Esophagus muscularis mucosa (tissue), 4 donors: ENCODE measurements around the gene P2RY6. TPM values are rescaled to one million over a fixed set of nuclear protein-coding genes. Genes with fewer than 3 reads are reported as not detected.

ENCODE experiments used
- DNase-seq: peaks from one replicate; pipeline ENCODE4 v3.0.0-alpha.2; 2017; ENCODE audit errors: extremely low spot score
- H3K27ac ChIP-seq, 4 donors: fragments of 200-600 bp; sonication (generic); replicated peaks in 1 of 4; 1 replicate in 3 of 4; 2 replicates in 1 of 4; pipeline ENCODE4 v1.5.1; 2016 to 2019; ENCODE audit warnings: mild to moderate bottlenecking in 1 of 4
- H3K27me3 ChIP-seq, 4 donors: fragments of 200-600 bp; sonication (generic); one replicate each; pipeline versions ENCODE4 v1.5.1 to v1.6.0; 2016 to 2019
- H3K36me3 ChIP-seq, 4 donors: fragments of 200-600 bp; sonication (generic); one replicate each; pipeline ENCODE4 v1.5.1; 2016 to 2019
- H3K4me1 ChIP-seq, 4 donors: fragments of 200-600 bp; sonication (generic); one replicate each; pipeline ENCODE4 v1.5.1; 2016 to 2019
- H3K4me3 ChIP-seq, 4 donors: fragments of 200-600 bp; sonication (generic); 1 replicate in 2 of 4; 2 replicates in 2 of 4; pipeline ENCODE4 v1.5.1; 2016 to 2019; ENCODE audit warnings: mild to moderate bottlenecking in 4 of 4, moderate library complexity in 1 of 4
- H3K9me3 ChIP-seq, 4 donors: fragments of 200-600 bp; sonication (generic); 1 replicate in 3 of 4; 2 replicates in 1 of 4; pipeline ENCODE4 v1.5.1; 2016 to 2019
- EP300 ChIP-seq: sonication (generic); formaldehyde crosslinking; IDR thresholded peaks from one replicate; pipeline ENCODE4 v1.6.1; 2017; ENCODE audit warnings: antibody characterized with exemption
- POLR2A ChIP-seq: fragments of 450-650 bp; IDR thresholded peaks from one replicate; pipeline ENCODE4 v1.6.1; 2017; ENCODE audit warnings: antibody characterized with exemption, moderate library complexity, mild to moderate bottlenecking, low read depth
- POLR2AphosphoS5 ChIP-seq, 2 donors: sonication (generic); formaldehyde crosslinking; IDR thresholded peaks; one replicate each; pipeline ENCODE4 v1.6.1; 2017; ENCODE audit warnings: antibody characterized with exemption in 2 of 2
- WGBS: methylation state at CpG from one replicate; pipeline ENCODE4 v1.1.5; 2018; 5-methylcytosine and 5-hydroxymethylcytosine counted together
- intact Hi-C: fragments of 100-400 bp; cut with DNase I; formaldehyde crosslinking; loops from one replicate; pipeline ENCODE4 v1.15.1; 2023
- total RNA-seq, 4 donors: library from RNA; depleted of rRNA; stranded (reverse); fragments of >200 nt; gene quantifications; one replicate each; pipeline versions ENCODE4 v1.1.0 to v1.2.1, GENCODE V29; 2016
- TF ChIP-seq, protein P1 (sequence below), 3 experiments: fragments of 200-600 bp in 2 of 3; fragments of 450-650 bp in 1 of 3; sonication (generic) in 2 of 3; IDR thresholded peaks; one replicate each; pipeline ENCODE4 v1.5.1; 2017 to 2019; ENCODE audit warnings: antibody characterized with exemption in 3 of 3, mild to moderate bottlenecking in 2 of 3, moderate library complexity in 1 of 3

The P2RY6 gene
- total RNA-seq, 4 donors from 2014 or later, result 1.6 to 4.8 (median 2.4) TPM

DNA sequence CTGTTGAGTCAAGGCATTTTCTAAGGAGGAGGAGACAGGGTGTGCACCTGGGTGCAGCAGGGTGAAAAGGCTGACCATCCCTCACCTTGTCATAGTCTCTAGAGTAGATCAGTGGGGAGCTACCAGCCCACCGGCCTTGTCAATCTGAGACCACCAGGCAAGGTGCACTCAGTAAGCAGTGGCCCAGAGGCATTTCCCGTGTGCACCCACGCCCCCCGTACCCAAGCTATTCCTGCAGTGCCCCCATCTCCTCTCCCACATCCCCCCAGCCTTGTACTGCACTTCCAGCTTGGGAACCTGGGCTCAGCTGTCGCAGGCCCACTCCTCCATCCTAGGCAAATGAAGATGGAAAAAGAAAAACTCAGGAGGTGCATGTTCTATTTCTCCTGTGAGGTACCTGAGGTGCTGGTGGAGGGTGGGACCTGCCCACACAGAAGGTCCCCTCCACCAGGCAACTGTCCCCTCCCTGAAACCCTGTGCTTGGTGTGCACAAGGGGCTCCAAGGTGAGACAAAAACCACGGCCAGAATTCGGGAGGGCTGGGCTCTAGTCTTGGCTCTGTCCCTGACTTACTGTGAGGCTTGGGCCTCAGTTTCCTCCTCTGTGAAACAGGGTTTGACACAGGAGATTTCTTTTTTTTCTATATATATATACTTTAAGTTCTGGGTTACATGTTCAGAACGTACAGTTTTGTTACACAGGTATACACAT lies 45.7 kb upstream of the P2RY6 start:
- Histone ChIP-seq H3K4me3 (no peak overlapping the region), H3K27ac (no peak overlapping the region), H3K36me3 (no peaks in the 10 kb centered on the region), H3K9me3 (no peaks in the 10 kb centered on the region), H3K4me1 (peaks cover 8 to 15% (median 12%) of the 10 kb centered on the region in 4 donors), H3K27me3 (no peaks in the 10 kb centered on the region)
- 74% methylated on average over 8 of the region's 8 CpGs for WGBS
- TF ChIP-seq POLR2AphosphoS5 (IDR thresholded peaks at IDR 0.05), result no peak
- no peak for TF ChIP-seq EP300
- TF ChIP-seq, protein P1, sequence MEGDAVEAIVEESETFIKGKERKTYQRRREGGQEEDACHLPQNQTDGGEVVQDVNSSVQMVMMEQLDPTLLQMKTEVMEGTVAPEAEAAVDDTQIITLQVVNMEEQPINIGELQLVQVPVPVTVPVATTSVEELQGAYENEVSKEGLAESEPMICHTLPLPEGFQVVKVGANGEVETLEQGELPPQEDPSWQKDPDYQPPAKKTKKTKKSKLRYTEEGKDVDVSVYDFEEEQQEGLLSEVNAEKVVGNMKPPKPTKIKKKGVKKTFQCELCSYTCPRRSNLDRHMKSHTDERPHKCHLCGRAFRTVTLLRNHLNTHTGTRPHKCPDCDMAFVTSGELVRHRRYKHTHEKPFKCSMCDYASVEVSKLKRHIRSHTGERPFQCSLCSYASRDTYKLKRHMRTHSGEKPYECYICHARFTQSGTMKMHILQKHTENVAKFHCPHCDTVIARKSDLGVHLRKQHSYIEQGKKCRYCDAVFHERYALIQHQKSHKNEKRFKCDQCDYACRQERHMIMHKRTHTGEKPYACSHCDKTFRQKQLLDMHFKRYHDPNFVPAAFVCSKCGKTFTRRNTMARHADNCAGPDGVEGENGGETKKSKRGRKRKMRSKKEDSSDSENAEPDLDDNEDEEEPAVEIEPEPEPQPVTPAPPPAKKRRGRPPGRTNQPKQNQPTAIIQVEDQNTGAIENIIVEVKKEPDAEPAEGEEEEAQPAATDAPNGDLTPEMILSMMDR (IDR thresholded peaks at IDR 0.05), result no peak
- no peak for TF ChIP-seq POLR2A
- intact Hi-C loops, result no loop called here
- DNase-seq, result no peak

DNA sequence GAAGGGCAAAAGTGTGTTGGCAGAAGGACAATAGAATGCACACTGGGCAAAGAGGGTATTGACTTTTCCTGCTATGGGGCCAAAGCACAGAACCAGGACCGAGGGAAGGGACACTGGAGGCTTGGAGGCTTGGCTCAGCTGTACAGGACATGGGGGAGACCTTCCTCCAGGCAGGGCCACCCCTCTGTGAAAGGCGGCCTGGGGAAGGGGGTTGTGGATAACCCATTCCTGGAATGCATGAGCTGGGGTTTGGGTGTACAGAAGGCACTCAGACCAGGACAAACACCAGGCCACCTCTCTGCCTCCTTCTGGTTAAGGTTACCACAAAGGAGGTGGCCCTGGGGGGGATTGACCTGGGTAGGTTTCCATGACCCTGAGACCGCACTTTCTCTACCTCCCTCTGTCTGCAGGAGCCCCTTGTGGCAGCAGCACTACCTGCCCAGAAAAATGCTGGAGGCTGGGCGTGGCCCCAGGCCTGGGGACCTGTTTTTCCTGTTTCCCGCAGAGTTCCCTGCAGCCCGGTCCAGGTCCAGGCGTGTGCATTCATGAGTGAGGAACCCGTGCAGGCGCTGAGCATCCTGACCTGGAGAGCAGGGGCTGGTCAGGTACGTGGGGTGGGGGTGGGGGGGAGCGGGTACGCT lies 44.4 kb upstream of the P2RY6 start:
- TF ChIP-seq, protein P1 (IDR thresholded peaks at IDR 0.05), result no peak
- no peak for TF ChIP-seq POLR2A
- TF ChIP-seq EP300, result no peak
- no peak for TF ChIP-seq POLR2AphosphoS5 (IDR thresholded peaks at IDR 0.05)
- Histone ChIP-seq H3K27me3 (no peaks in the 10 kb centered on the region), H3K4me3 (no peak overlapping the region), H3K27ac (no peak overlapping the region), H3K9me3 (no peaks in the 10 kb centered on the region), H3K4me1 (peaks cover 8 to 15% (median 12%) of the 10 kb centered on the region in 4 donors), H3K36me3 (no peaks in the 10 kb centered on the region)
- WGBS, result 91% methylated on average over 2 of the region's 12 CpGs
- no peak for DNase-seq
- intact Hi-C loops, result no loop called here

DNA sequence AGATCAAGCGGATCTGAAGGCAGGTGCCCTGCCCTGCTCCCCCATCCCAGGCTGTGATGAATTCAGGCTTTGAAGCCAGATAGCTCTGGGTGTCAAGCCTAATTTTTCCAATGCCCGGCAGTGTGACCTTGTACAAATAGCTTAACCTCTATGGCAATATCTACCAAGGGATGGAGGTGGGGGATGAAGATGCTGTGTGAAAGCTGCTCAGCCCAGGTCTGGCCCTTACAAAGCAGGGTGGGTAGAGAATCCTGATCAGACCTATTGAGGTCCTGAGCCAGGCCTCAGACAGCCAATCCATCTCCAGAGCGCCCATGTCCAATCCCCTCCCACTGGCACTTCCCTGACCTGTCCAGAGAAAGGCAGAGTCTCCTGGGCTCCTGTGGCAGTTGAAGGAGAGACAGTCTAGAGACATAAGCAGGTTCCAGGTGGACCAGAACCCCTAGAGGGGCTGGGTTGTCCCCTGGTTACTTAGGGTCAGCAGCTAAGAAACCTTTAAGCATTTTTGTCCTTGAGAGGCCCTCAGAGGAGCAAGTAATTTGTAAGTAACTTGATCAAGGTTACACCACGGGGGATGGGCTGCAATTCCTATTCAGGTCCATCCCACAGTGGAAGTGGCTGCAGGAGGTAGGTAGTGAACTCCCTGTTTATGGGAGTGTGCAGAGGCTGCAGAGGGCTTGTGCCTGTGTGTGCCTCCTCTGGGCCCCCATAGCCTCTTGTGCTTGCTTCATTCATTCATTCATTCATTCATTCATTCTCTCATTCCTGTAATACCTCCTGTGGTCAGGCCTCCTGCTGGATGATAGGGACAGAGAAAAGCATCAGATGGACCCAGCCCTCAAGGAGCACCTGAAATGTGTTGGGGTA lies 43.6 kb upstream of the P2RY6 start:
- DNase-seq, result no peak
- intact Hi-C loops, result no loop called here
- H3K9me3 ChIP-seq, result no peaks in the 10 kb centered on the region
- H3K27ac ChIP-seq, result no peak overlapping the region
- H3K27me3 ChIP-seq, result no peaks in the 10 kb centered on the region
- peaks cover 8 to 19% (median 15%) of the 10 kb centered on the region in 4 donors for H3K4me1 ChIP-seq
- 90% methylated on average over 3 of the region's 4 CpGs for WGBS
- TF ChIP-seq POLR2A, result no peak
- TF ChIP-seq EP300, result no peak
- TF ChIP-seq, protein P1 (IDR thresholded peaks at IDR 0.05), result no peak
- no peak for TF ChIP-seq POLR2AphosphoS5 (IDR thresholded peaks at IDR 0.05)
- no peak overlapping the region for H3K4me3 ChIP-seq
- no peaks in the 10 kb centered on the region for H3K36me3 ChIP-seq

GRCh38 chr11:73229321-73229895 lies 42.7 kb upstream of the P2RY6 start:
- peaks cover 8 to 25% (median 18%) of the 10 kb centered on the region in 4 donors for H3K4me1 ChIP-seq
- no peak overlapping the region for H3K27ac ChIP-seq
- TF ChIP-seq EP300, result no peak
- no peak for TF ChIP-seq POLR2AphosphoS5 (IDR thresholded peaks at IDR 0.05)
- TF ChIP-seq, protein P1 (IDR thresholded peaks at IDR 0.05), result no peak
- TF ChIP-seq POLR2A, result no peak
- H3K9me3 ChIP-seq, result no peaks in the 10 kb centered on the region
- H3K27me3 ChIP-seq, result no peaks in the 10 kb centered on the region
- no peak overlapping the region for H3K4me3 ChIP-seq
- H3K36me3 ChIP-seq, result peaks cover 0 to 2% (median 0%) of the 10 kb centered on the region in 4 donors
- WGBS, result 58% methylated on average over 11 of the region's 11 CpGs
- intact Hi-C loops, result no loop called here
- no peak for DNase-seq
